HepG2 (cell line): ENCODE results near the gene PRADC1. TPM values are rescaled to one million over a fixed set of nuclear protein-coding genes. Genes with fewer than 3 reads are reported as not detected.

Experiments
- ATF1 ChIP-seq: IDR thresholded peaks from 2 replicates; pipeline ENCODE4 v1.6.1; 2016; ENCODE audit warnings: mild to moderate bottlenecking, control low read depth
- ATF2 ChIP-seq: sonication (generic); formaldehyde crosslinking; IDR thresholded peaks from 2 replicates; pipeline ENCODE4 v1.4.0; 2020; ENCODE audit warnings: missing genetic modification reagents
- ATF7 ChIP-seq, 2 experiments: fragments of 450-650 bp in 1 of 2; sonication (generic) in 1 of 2; formaldehyde crosslinking in 1 of 2; IDR thresholded peaks; 2 replicates each; pipeline versions ENCODE4 v1.4.0 to v1.6.1; 2016 to 2020; ENCODE audit warnings: antibody characterized with exemption in 1 of 2, mild to moderate bottlenecking in 1 of 2, missing genetic modification reagents in 1 of 2
- CAMTA2 ChIP-seq: sonication (generic); formaldehyde crosslinking; IDR thresholded peaks from 2 replicates; pipeline ENCODE4 v1.4.0; 2020; ENCODE audit warnings: mild to moderate bottlenecking, missing genetic modification reagents, borderline replicate concordance
- FOXP1 ChIP-seq, 2 experiments: fragments of 450-650 bp in 1 of 2; IDR thresholded peaks; 2 replicates each; pipeline ENCODE4 v1.6.1; 2017 to 2018; ENCODE audit warnings: antibody characterized with exemption in 1 of 2
- GZF1 ChIP-seq: sonication (generic); formaldehyde crosslinking; IDR thresholded peaks from 2 replicates; pipeline ENCODE4 v1.5.1; 2020; ENCODE audit warnings: mild to moderate bottlenecking, missing genetic modification reagents
- MIER2 ChIP-seq: IDR thresholded peaks from 2 replicates; pipeline ENCODE4 v1.6.1; 2016; ENCODE audit warnings: missing biosample characterization, missing genetic modification reagents
- MIXL1 ChIP-seq: IDR thresholded peaks from 2 replicates; pipeline ENCODE4 v1.6.1; 2016
- POLR2AphosphoS2 ChIP-seq: IDR thresholded peaks from 2 replicates; pipeline ENCODE4 v1.6.1; 2011; ENCODE audit warnings: low read depth, low read length, improper control_type of control experiment
- RBM22 ChIP-seq: fragments of 200-400 bp; formaldehyde crosslinking; optimal IDR thresholded peaks from 2 replicates; pipeline ENCODE3; 2017; ENCODE audit warnings: mild to moderate bottlenecking, low read length, moderate library complexity
- RFXAP ChIP-seq: sonication (generic); formaldehyde crosslinking; IDR thresholded peaks from 2 replicates; pipeline ENCODE4 v1.4.0; 2020; ENCODE audit warnings: missing genetic modification reagents, borderline replicate concordance
- RORA ChIP-seq: sonication (generic); formaldehyde crosslinking; IDR thresholded peaks from 2 replicates; pipeline ENCODE4 v1.5.0; 2020; ENCODE audit warnings: mild to moderate bottlenecking, missing genetic modification reagents, moderate library complexity
- SMARCE1 ChIP-seq: fragments of 450-650 bp; IDR thresholded peaks from 2 replicates; pipeline ENCODE4 v1.6.1; 2017; ENCODE audit warnings: borderline replicate concordance
- SNRNP70 ChIP-seq: fragments of 200-400 bp; formaldehyde crosslinking; IDR thresholded peaks from 2 replicates; pipeline ENCODE4 v1.6.1; 2017; ENCODE audit warnings: mild to moderate bottlenecking, low read depth, low read length, moderate library complexity
- USF2 ChIP-seq, 2 experiments: sonication (generic) in 1 of 2; formaldehyde crosslinking in 1 of 2; IDR thresholded peaks; 2 replicates each; pipeline versions ENCODE4 v1.5.1 to v1.6.1; 2011 to 2020; ENCODE audit warnings: borderline replicate concordance in 1 of 2, low read depth in 1 of 2, low read length in 1 of 2, mild to moderate bottlenecking in 1 of 2, missing genetic modification reagents in 1 of 2, moderate library complexity in 1 of 2
- ZBTB4 ChIP-seq: sonication (generic); formaldehyde crosslinking; IDR thresholded peaks from 2 replicates; pipeline ENCODE4 v1.4.0; 2020; ENCODE audit warnings: missing genetic modification reagents, mild to moderate bottlenecking, borderline replicate concordance
- ZFP90 ChIP-seq: sonication (generic); formaldehyde crosslinking; IDR thresholded peaks from 2 replicates; pipeline ENCODE4 v1.8.0; 2022; ENCODE audit warnings: missing genetic modification reagents, mild to moderate bottlenecking, inconsistent platforms, borderline replicate concordance
- ZFY ChIP-seq: sonication (generic); formaldehyde crosslinking; IDR thresholded peaks from 2 replicates; pipeline ENCODE4 v1.4.0; 2020; ENCODE audit warnings: missing genetic modification reagents
- ZNF333 ChIP-seq: sonication (generic); formaldehyde crosslinking; IDR thresholded peaks from 2 replicates; pipeline ENCODE4 v1.4.0; 2020; ENCODE audit warnings: mild to moderate bottlenecking, missing genetic modification reagents, borderline replicate concordance
- ZNF567 ChIP-seq: sonication (generic); formaldehyde crosslinking; IDR thresholded peaks from 2 replicates; pipeline ENCODE4 v1.8.1; 2023; ENCODE audit warnings: mild to moderate bottlenecking, missing genetic modification reagents, borderline replicate concordance
- ZNF720 ChIP-seq: sonication (generic); formaldehyde crosslinking; IDR thresholded peaks from 2 replicates; pipeline ENCODE4 v1.4.0; 2020; ENCODE audit warnings: missing genetic modification reagents
- ZSCAN22 ChIP-seq: sonication (generic); formaldehyde crosslinking; IDR thresholded peaks from 2 replicates; pipeline ENCODE4 v1.4.0; 2020; ENCODE audit warnings: mild to moderate bottlenecking, missing genetic modification reagents
- polyA plus RNA-seq, 8 experiments: library from polyadenylated mRNA; depleted of rRNA in 3 of 8; stranded (reverse) in 7 of 8; unstranded in 1 of 8; fragments of >200 nt; fragmentation: Illumina TruSeq in 4 of 8; extraction: Trizol in 4 of 8; gene quantifications; 2 replicates each; pipeline versions ENCODE4 v1.2.1 to v1.2.3, GENCODE V29; 2011 to 2016; ENCODE audit warnings: low read depth in 4 of 8, missing spikeins in 1 of 8, mixed read lengths in 1 of 8; ENCODE audit not compliant: insufficient read depth in 1 of 8
- total RNA-seq, 5 experiments: library from RNA; depleted of rRNA; stranded (reverse); fragments of >200 nt; fragmentation: Illumina TruSeq; extraction: Trizol; gene quantifications; 2 replicates each; pipeline ENCODE4 v1.2.3, GENCODE V29; 2016; ENCODE audit warnings: low read depth in 1 of 5

Gene PRADC1
- total and polyA plus RNA-seq, 2 of the 13 experiments (the other 11 are each of a cell fraction or from before 2014, with no cell fraction given) = 12.1 to 37.2 TPM

- TF ChIP-seq ZFP90 (CRISPR knock-in tag) (0 out of 2 replicates have a peak, but pooled peaks have one; percentile 31), SNRNP70 (no peak), FOXP1 (IDR thresholded peaks at IDR 0.05) (peak; percentile 92), FOXP1 (CRISPR knock-in tag; IDR thresholded peaks at IDR 0.05) (peak; percentile 92), ZBTB4 (CRISPR knock-in tag) (no peak), ZFY (no peak; the same call in 1 of the 2 replicates), POLR2AphosphoS2 (no peak), ZNF333 (CRISPR knock-in tag) (no peak), CAMTA2 (CRISPR knock-in tag) (no peak), SMARCE1 (no peak), ZNF567 (CRISPR knock-in tag) (peak; percentile 56; the same call in 1 of the 2 replicates), GZF1 (CRISPR knock-in tag) (0 out of 2 replicates have a peak, but pooled peaks have one; percentile 5), ZSCAN22 (CRISPR knock-in tag) (no peak), ATF7 (IDR thresholded peaks at IDR 0.05) (peak; percentile 38; the same call in 1 of the 2 replicates), ATF7 (CRISPR knock-in tag; IDR thresholded peaks at IDR 0.05) (no peak), MIER2 (CRISPR knock-in tag) (peak; percentile 77), ZNF720 (CRISPR knock-in tag) (no peak), ATF1 (CRISPR knock-in tag) (no peak; the same call in 1 of the 2 replicates), MIXL1 (CRISPR knock-in tag) (peak; percentile 99), ATF2 (0 out of 2 replicates have a peak, but pooled peaks have one; percentile 77), RFXAP (CRISPR knock-in tag) (no peak), RORA (CRISPR knock-in tag) (no peak), USF2 (IDR thresholded peaks at IDR 0.05; ENCODE audit: low read depth, low read length) (no peak), USF2 (CRISPR knock-in tag; IDR thresholded peaks at IDR 0.05; ENCODE audit: borderline replicate concordance) (no peak; the same call in 1 of the 2 replicates), RBM22 (no peak)
These were observed 29.1 kb upstream of the PRADC1 start (continued) for GRCh38 chr2:73262108-73262651.
